Upper lobe of left lung (tissue), 4 donors: ENCODE results near the gene BCKDK.

Experiments
- CTCF ChIP-seq, 6 experiments: fragments of 450-650 bp in 4 of 6; fragments of 200-600 bp in 2 of 6; sonication (generic) in 2 of 6; IDR thresholded peaks; one replicate each; pipeline ENCODE4 v1.5.1; 2016 to 2019; ENCODE audit warnings: antibody characterized with exemption in 6 of 6
- POLR2A ChIP-seq, 4 donors: fragments of 450-650 bp; IDR thresholded peaks; one replicate each; pipeline ENCODE4 v1.5.1; 2016 to 2017; ENCODE audit warnings: antibody characterized with exemption in 4 of 4, mild to moderate bottlenecking in 2 of 4

- TF ChIP-seq POLR2A (IDR thresholded peaks at IDR 0.05) = no peak
- no peak for TF ChIP-seq CTCF (IDR thresholded peaks at IDR 0.05)
Observed at GRCh38 chr16:31157136-31157535, 49.0 kb downstream of the BCKDK start.
